HG02798 (cell line): ENCODE results near the gene PRX.

Experiments
- ATAC-seq: cut with Tn5 transposase; IDR thresholded peaks from one replicate; pipeline ENCODE4 v1.9.1; 2021; ENCODE audit warnings: mild to moderate bottlenecking; ENCODE audit not compliant: unreplicated experiment, poor library complexity

The PRX gene

GRCh38 chr19:40393894-40394815, 19.0 kb downstream of the PRX start:
- no peak for ATAC-seq

- no peak for ATAC-seq
Measured at GRCh38 chr19:40392894-40393517, 20.2 kb downstream of the PRX start.

DNA sequence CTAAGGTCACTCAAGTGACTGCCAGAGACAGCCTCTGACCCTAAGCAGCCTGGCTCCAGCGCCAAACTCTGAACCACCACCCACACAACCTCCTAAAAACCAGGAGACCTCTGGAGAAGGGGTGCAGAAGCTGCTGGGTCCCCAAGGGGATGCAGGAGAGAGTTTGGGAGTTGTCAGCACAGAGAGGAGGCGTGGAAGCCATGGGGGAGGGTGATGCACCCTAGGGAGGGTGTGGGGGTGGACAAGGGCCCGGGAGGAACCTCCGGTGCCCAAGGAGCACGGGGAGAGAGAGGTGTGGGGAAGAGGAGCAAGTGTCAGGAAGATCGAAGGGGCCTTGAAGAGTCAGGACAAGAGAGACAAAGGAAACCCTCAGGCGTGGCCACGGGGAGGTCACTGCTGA, 21.1 kb downstream of the PRX start:
- ATAC-seq: no peak

GRCh38 chr19:40390084-40390742, 23.0 kb downstream of the PRX start, which contains the start of gene HIPK4:
HIPK4 (minus strand) TSS chr19:40390181; CDS start chr19:40389902, 279 bp downstream.
- no peak for ATAC-seq

GRCh38 chr19:40389404-40390083, 23.6 kb downstream of the PRX start:
- ATAC-seq: no peak

DNA sequence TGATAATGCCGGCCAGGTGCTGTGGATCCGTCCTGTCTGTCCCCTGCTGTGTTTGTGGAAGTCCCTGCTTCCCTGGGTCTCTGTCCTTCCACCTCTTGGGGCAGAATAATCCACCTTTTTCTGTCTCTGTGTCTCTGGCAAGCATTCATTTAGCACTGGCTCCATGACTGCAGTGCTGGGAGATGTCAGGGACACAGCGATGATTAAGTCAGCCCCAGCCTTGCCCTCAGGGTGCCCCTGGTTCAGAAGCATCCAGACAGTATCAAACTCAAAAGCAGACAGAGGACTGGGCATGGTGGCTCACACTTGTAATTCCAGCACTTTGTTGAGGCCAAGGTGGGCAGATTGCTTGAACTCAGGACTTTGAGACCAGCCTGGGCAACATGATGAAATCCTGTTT, 24.7 kb downstream of the PRX start:
- ATAC-seq: no peak

DNA sequence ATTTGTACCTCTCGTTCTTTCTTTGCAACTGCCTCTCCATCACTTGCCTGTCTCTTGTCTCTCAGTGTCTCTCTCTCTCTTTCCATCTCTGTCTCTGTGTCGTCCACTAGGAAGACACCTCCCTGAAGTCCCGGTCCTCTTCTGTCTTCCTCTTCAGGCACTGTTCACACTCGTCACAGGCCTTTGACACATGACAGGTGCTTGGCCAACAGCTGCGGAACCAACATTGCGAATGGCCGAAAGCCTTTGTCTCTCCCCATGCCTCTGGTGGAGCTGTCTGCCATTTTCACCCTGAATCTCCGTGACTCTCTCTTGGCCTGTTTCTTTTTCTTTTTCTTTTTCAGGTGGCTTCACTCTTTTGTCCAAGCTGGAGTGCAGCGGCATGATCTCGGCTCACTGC, 26.0 kb downstream of the PRX start:
- no peak for ATAC-seq

- ATAC-seq: no peak
Measured at GRCh38 chr19:40383668-40384248, 29.4 kb downstream of the PRX start.

DNA sequence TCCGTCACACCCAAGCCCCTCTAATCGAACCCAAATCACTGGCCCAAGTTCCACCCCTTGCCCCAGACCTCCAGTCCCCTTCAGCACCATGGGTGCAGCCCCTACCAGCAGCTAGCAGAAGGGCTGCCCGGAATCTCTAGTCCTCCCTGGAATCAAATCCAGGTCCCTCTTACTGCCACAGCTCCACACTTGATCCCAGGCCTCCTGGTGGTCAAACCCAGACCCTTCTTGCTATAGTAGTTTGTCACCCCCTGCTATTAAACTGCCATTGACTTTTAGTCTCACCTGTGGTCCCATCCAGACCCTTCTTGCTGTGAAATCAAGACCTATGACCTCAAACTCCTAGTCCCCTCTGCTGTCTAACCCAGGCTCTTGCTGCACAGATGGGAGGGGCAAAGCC, 31.9 kb downstream of the PRX start:
- ATAC-seq: no peak

DNA sequence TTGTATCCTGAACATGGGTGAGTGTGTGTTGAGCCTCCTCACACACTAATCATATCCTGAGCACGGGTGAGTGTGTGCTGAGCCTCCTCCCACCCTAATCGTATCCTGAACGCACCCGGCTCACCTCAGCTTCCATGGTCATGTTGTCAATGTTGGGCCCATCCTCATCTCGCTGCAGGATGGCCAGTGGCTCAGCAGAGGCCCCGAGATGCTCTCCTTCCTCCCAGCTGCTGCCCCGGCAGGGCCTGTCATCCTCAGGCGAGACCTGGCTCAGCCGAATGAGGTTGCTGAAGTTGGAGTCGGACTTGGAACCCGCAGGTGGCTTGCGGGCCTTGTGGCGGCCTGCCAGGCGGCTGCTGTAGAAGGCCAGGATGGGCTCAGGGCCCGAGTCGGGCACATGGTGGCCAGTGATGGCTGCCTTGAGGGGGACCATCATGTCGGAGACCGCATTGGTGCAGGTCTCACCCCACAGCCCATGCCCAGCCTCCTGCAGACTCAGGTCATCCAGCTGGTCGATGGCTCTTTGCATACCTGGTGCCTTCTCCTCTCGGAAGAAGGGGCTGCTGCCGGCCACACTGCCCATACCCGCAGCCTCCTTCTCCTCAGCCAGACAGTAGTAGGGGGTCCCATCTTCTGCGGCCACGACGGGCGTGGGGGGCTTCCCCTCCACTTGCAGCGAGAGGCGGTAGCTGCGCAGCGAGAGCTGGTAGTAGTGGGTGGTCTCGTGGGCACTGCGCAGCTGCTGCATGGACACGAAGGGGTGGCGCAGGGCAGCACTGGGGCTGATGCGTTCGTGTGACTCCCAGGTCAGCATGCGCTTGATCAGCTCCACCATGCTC, 32.8 kb downstream of the PRX start:
- ATAC-seq: no peak

GRCh38 chr19:40379446-40380198, 33.6 kb downstream of the PRX start:
- no peak for ATAC-seq

- no peak for ATAC-seq
Measured at GRCh38 chr19:40378509-40378908, 34.7 kb downstream of the PRX start.

DNA sequence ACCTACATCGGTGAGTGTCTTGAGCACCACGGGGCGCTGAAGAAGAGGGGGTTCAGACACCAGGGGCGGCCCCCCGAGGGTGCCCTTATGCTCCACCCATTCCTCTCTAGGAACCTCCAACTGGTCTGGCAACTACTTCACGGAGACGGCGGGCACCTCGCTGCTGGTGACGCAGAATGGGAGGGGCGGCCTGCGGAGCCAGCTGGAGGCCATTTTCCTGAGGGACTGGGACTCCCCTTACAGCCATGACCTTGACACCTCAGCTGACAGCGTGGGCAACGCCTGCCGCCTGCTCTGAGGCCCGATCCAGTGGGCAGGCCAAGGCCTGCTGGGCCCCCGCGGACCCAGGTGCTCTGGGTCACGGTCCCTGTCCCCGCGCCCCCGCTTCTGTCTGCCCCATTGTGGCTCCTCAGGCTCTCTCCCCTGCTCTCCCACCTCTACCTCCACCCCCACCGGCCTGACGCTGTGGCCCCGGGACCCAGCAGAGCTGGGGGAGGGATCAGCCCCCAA, 35.2 kb downstream of the PRX start:
- no peak for ATAC-seq

DNA sequence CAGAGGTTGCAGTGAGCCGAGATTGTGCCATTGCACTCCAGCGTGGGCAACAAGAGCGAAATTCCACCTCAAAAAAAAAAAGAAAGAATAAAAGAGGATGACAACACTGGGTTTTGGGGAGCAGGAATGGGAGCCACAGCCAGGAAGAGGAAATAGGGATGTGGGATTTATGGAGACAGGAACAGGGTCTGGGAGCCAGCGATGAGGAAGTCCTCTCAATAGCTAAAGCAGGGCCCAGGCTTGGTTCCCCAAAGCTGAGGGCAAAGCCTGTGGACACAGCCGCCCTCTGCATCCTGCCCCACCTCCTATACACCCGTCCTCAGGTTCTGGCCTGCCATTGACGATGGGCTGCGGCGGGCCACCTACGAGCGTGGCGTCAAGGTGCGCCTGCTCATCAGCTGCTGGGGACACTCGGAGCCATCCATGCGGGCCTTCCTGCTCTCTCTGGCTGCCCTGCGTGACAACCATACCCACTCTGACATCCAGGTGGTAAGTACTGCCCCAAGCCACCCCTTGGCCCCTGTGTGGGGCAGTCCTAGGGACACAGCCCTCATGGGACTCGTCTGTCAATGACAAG, 36.8 kb downstream of the PRX start:
- ATAC-seq: no peak

GRCh38 chr19:40374084-40374483, 39.1 kb downstream of the PRX start:
- ATAC-seq: no peak

GRCh38 chr19:40371802-40372122, 41.4 kb downstream of the PRX start:
- no peak for ATAC-seq

DNA sequence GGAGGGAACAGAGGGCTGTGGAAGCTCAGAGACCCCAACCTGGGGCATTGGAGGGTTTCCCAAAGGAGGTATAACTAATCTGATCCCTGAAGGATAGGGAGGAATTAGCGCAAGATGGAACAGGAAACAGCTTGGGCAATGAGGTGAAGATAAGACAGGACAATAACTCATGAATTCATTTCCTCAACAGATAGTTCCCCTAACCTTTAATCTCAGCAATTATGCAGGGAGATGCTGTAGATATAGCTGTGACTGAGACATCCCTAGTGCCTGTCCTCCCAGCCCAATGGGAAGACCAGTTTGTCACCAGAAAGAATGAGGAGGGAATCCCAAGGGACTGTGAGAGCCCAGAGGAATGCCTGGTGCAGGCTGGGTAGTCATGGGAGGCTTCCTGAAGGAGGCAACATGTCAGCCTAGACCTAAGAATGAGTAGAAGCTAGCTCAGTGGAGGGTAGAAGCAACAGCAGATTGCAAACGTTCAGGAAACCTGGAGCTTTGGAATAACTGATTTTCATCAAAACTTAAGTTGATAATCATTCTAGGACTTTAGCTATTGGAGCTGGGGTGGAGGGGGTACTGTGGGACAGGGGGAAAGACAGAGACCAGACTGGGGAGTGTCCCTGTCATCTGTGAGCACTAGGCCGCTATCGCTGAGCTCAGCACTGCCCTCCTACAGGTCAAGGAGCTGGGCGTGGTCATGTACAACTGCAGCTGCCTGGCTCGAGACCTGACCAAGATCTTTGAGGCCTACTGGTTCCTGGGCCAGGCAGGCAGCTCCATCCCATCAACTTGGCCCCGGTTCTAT, 42.0 kb downstream of the PRX start:
- no peak for ATAC-seq
